Activated naive CD4-positive, alpha-beta T cell treated with Interleukin-2 at 50 U/mL for 16 hours (primary cell): Measurements from ENCODE around the gene MARCHF7.
"Not testable (repeated sequence)": the region's sequence is repeated elsewhere in the genome, so short reads cannot be mapped to it uniquely, and the experiment has no call there.

Source experiments
- DNase-seq: peaks from one replicate; pipeline ENCODE4 v3.0.0-alpha.2; 2020

The MARCHF7 gene

GRCh38 chr2:159712143-159712928, at the start of gene MARCHF7:
Gene MARCHF7, plus strand, starts transcription at chr2:159712506. Its CDS starts 16,517 bp downstream, at chr2:159729023.
- peak; percentile 97 for DNase-seq

- not testable (repeated sequence) for DNase-seq
Observed at GRCh38 chr2:159667423-159667822, 44.9 kb upstream of the MARCHF7 start.

GRCh38 chr2:159671047-159671446, 41.3 kb upstream of the MARCHF7 start:
- no peak for DNase-seq

- no peak for DNase-seq
Observed at GRCh38 chr2:159677654-159678053, 34.7 kb upstream of the MARCHF7 start.

- DNase-seq, result no peak
Observed at GRCh38 chr2:159680692-159681091, 31.6 kb upstream of the MARCHF7 start.

GRCh38 chr2:159683817-159684216, 28.5 kb upstream of the MARCHF7 start:
- no peak for DNase-seq

- DNase-seq, result no peak
Observed at GRCh38 chr2:159684796-159685195, 27.5 kb upstream of the MARCHF7 start.

GRCh38 chr2:159694500-159695040, 17.7 kb upstream of the MARCHF7 start:
- no peak for DNase-seq

- DNase-seq, result no peak
Observed at GRCh38 chr2:159695795-159696448, 16.4 kb upstream of the MARCHF7 start.

- no peak for DNase-seq
Observed at GRCh38 chr2:159703491-159703890, 8.8 kb upstream of the MARCHF7 start.

GRCh38 chr2:159706385-159706980, 5.8 kb upstream of the MARCHF7 start:
- no peak for DNase-seq

GRCh38 chr2:159708066-159708760, 4.1 kb upstream of the MARCHF7 start:
- DNase-seq, result no peak

GRCh38 chr2:159710601-159711180, 1.6 kb upstream of the MARCHF7 start:
- no peak for DNase-seq

GRCh38 chr2:159711562-159712142, 654 bp upstream of the MARCHF7 start:
- DNase-seq, result no peak

- DNase-seq, result no peak
Observed at GRCh38 chr2:159712929-159713420, 669 bp downstream of the MARCHF7 start.

GRCh38 chr2:159713631-159714246, 1.4 kb downstream of the MARCHF7 start:
- DNase-seq, result no peak

GRCh38 chr2:159714247-159714930, 2.1 kb downstream of the MARCHF7 start:
- no peak for DNase-seq

GRCh38 chr2:159715451-159715850, 3.1 kb downstream of the MARCHF7 start:
- no peak for DNase-seq

GRCh38 chr2:159716409-159716808, 4.1 kb downstream of the MARCHF7 start:
- not testable (repeated sequence) for DNase-seq

- no peak for DNase-seq
Observed at GRCh38 chr2:159716857-159717256, 4.6 kb downstream of the MARCHF7 start.

- no peak for DNase-seq
Observed at GRCh38 chr2:159720676-159721075, 8.4 kb downstream of the MARCHF7 start.
